Left lobe of liver (tissue), 2 donors: ENCODE results near the gene AIFM2. TPM values are rescaled to one million over a fixed set of nuclear protein-coding genes. Genes with fewer than 3 reads are reported as not detected.
"Not testable (repeated sequence)": the region's sequence is repeated elsewhere in the genome, so short reads cannot be mapped to it uniquely, and the experiment has no call there.

Source experiments
- ATAC-seq: fragments of 200-7000 bp; cut with Tn5 transposase; one replicate; pipeline ENCODE4 v1.9.1; 2020; ENCODE audit warnings: mild to moderate bottlenecking, moderate library complexity
- DNase-seq: peaks from one replicate; pipeline ENCODE4 v3.0.0-alpha.2; 2020; ENCODE audit warnings: low spot score
- total RNA-seq: library from RNA; stranded (reverse); gene quantifications from one replicate; pipeline ENCODE4 v1.2.1, GENCODE V29; 2021
- donor health status: DM: no; HTN: no; CAD: no; lungs with moderate emphysema.
- donor health status: DM: no; HTN: yes; CAD: no.

Gene AIFM2
- total RNA-seq: 14.5 TPM

DNA sequence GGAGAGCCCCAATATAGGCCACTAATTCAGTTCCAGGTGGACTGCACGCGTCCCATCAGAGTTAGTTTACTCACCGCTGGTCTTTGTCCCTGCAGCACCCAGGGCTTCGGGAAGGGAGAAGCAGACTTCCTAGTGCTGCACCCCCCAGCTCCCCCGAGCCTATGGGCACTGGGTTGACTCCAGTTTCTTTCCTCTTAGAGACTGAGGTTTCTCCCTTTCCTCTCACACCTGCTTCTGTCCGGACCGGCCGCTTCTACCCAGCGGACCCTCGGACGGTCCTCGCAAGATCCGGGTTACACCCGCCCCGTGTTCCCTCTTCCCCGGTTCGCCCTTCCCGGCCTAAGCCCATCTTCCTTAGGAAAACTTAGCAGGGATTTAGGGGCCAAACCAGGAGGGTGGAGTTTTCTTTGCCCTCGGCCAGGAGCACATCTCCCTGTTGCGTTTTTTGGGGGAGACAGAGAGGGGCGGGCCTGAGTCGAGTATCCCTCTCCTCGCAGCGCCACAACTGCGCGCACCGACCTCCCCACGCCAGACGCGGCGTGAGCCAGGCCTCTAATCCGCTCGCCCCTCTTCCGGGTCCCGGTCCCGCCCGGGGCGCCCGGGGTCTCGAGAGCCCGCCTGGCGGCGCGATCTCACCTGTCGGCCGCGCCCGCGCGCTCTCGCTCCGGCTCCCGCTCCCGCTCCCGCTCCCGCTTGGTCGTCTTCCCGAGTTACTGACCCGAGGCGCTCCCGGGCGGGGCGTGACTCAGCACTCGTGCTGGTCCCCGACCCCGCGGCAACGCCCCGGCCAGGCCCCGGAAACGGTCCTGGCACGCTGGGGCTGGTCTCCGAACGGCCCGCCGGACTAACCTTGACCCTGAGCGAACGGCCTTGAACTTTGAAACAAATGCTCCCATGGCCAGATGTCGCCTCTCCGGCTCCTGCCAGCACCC lies at the start of gene AIFM2:
AIFM2 (minus strand) TSS at position 728 of the 932 bp plus-strand sequence. CDS start 8,741 bp downstream, outside the sequence.
- DNase-seq (peak; percentile 94), ATAC-seq (peak; percentile 91)

DNA sequence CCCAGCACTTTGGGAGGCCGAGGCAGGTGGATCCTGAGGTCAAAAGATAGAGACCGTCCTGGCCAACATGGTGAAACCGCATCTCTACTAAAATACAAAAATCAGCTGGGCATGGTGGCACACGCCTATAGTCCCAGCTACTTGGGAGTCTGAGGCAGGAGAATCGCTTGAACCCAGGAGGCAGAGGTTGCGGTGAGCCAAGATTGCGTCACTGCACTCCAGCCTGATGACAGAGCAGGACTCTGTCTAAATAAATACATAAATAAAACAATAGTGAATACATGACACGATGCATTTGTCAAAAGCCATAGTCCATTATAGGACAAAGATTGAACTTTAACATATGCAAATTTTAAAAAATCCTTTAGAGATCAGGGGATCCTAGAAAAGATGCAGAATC lies 46.6 kb upstream of the AIFM2 start:
- DNase-seq, ATAC-seq: not testable (repeated sequence)

DNA sequence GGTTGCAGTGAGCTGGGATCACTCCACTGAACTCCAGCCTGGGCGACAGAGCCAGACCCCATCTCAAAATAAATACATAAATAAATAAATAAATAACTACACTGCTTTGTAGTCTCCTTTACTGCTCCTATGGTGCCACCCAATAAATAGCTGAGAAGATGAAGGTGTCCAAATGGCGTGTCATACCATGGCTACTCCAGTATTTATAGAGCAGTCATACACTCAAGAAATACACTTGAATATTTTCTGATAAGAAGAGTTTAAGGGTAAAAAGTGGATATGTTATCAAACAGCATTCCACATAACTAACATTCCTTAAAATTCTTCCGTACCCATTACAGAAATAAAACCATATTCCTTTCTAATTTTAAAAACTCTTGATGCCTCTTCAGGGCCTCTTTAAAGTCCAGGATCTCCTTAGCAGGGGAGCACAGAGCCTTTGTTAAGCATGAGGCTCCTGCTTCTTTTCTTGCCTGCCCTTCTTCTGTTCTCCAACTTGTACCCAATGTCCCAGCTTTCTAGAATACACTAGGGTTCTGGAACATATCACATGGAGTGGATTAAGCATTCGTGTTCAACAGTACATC lies 45.6 kb upstream of the AIFM2 start:
- ATAC-seq: no peak
- DNase-seq: no peak

DNA sequence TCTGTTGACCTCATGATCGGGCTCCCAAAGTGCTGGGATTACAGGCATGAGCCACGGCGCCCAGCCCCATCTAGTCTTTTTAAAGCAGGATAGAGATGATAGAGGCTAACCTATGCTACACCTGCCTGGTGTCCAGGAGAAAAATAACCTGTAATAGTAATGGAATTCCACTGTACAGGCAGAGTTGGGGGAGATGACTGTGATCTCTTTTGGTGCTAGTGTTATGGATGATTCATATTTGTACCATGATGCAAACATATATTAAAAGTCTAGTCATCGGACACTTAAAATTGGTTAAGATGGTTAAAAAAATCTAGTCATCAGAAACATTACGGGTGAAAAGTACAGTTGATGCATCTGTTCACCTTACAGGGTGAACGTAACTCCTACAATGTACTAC lies 43.8 kb upstream of the AIFM2 start:
- no peak for DNase-seq
- no peak for ATAC-seq

DNA sequence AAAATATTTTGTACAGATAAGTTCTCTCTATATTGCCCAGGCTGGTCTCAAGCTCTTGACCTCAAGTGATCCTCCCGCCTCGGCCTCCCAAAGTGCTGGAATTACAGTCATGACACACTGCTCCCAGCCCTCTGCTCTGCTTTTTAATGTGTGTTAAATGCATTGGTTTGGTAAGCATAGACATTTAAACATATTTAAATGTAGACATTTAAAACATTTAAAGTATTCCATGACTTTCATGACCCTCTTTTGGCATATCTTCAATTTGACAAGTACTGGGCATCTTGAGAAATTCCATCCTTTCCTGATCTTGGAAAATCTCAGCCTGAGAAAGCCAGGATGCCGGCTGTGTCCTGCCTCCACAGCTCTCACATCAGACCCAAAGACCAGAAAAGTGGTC lies 42.9 kb upstream of the AIFM2 start:
- DNase-seq: no peak
- no peak for ATAC-seq

DNA sequence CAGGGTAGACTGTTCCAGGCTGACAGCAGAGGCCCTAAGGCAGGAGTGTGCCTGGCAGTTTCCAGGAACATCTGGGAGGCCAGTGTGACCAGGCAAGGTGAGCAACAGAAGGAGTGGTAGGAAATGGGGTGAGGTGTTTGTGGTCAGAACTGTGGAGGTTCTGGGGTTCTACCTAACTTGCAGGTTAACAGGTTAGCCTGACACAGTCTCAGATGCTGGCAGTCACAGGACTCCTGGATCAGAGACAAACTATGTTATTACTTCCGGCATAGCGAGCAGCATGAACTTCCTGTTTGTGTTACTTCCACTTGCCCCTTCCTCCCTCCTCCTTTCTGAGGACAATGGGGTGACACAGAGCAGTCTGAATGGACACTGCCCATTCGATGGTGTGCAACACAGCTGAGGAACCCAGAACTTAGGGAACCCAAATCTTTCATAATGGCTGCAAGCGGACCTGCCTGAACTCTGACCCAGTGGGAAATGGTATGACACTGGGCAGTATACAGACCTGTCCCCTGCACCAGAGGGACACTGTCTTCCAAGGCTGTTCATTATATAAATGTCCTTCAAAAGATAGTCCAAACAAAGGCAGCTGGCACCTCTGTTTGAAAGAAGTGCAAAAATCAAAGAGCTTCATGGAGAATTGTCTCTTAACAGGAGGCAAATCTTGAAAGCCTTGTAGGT lies 41.6 kb upstream of the AIFM2 start:
- no peak for DNase-seq

DNA sequence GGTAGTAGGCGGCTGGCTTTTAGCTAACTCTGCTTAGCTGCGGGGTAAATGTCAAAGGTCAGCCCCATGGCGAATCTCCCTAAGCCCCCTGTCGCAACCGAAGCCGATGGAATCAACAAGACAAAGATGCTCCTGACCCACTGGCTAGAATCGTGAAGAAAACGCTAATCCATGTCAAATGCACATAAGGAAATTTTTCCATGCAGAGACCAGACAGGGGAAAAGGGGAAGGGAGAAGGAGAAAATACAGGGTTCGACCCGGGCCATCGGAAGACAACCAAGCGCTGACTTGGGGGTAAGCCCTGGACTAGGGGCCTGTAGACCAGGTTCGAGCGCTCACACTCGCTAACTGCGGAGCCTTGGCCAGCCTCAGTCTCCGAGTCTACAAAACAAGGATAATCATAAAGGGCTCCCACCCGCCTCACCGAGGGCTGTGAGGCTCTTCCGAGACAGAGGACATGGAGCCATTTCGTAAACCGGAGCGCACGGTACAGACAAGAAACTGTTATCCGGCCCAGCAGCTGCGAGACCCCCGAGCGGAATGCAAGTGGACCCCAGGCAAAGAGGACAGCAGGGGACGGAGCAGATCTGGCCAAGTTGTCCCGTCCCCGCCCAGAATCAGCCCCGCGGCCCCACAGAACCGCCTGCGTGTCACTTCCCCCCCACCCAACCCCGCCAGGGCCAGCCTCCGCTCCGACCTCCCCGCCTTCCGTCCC lies 37.2 kb upstream of the AIFM2 start:
- DNase-seq: no peak

More for the DNA sequence above, 41.6 kb upstream of the AIFM2 start:
- ATAC-seq: no peak

DNA sequence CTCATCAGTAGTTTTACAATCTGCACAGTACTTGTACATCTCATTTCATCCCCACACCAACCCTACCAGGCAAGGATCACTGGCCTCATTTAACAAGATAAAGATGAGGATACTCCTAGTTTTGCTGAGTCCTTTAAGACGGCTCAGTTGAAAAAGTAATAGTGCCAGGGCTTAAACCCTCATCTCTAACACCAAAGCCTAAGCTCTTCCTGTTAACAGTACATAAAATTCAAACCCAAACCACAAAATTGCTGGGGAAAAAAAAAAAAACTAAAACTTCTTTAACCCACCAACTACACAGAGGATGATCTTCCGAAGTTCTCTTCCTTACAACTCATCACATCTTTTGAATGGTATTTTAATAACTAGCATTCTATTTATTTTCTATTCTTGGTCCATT lies 36.4 kb upstream of the AIFM2 start:
- ATAC-seq: no peak
- DNase-seq: no peak

More for the DNA sequence above, 37.2 kb upstream of the AIFM2 start:
- ATAC-seq: peak; percentile 49

DNA sequence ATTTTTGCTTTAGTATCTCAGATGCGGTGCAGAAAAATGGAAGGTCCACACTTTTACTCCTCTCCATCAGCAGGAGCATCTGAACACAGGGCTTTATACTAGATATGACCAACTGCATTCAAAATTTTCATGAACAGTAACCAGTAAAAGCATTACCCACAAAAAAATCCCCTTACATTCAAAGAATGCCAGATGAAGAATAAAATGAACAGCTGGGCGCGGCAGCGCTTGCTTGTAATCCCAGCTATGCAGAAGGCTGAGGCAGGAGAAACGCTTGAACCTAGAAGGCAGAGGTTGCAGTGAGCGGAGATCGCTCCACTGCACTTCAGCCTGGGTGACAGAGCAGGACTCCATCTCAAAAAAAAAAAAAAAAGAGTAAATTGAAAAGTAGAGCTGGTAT lies 34.6 kb upstream of the AIFM2 start:
- no peak for ATAC-seq
- no peak for DNase-seq

DNA sequence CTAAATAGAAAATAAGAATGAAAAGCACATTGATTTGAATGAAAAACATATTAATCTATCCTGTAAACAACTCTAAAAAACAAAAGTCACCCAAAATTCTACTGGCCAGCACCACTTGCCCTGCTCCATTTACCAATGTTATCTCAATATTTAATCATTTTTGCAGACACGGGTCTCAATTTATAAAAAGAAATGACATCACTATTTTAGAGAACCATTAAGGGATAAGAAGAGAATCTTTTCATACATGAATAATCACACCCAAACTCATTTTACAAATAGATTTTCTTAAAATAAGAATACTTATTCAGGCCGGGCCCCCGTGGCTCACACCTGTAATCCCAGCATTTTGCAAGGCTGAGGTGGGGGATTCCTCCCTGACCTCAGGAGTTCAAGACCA lies 33.8 kb upstream of the AIFM2 start:
- DNase-seq (no peak), ATAC-seq (no peak)

DNA sequence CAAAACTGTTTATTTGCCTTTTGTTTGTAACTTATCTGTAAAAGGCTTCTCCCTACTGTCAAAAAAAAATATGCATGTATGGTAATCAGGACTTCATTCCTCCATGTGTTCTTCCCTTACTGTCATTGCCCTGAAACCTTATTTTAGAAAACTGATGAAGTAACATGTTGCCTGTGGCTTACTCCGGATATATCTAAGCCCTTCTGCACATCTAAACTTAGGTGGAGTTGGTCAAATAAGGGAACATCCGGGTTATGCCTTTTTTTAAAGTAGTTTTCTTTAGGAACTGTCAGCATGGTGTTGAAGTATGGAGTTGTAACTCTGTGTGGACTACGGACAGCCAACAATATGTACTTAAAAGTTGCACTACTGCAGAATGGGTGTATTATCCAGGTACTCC lies 31.5 kb upstream of the AIFM2 start:
- ATAC-seq (no peak), DNase-seq (no peak)

DNA sequence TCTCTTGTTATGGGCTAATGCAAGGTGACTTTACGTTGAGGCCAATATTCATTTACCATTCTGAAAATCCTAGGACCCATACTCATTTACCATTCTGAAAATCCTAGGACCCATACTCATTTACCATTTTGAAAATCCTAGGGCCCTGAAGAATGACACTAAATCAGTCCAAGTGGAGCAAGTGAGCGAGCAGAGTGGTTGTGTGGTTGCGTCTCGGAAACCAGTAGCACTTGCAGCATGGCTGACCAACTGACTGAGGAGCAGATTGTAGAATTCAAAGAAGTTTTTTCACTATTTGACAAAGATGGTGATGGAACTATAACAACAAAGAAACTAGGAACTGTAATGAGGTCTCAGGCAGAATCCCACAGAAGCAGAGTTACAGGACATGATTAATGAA lies 30.8 kb upstream of the AIFM2 start:
- ATAC-seq (no peak), DNase-seq (no peak)

DNA sequence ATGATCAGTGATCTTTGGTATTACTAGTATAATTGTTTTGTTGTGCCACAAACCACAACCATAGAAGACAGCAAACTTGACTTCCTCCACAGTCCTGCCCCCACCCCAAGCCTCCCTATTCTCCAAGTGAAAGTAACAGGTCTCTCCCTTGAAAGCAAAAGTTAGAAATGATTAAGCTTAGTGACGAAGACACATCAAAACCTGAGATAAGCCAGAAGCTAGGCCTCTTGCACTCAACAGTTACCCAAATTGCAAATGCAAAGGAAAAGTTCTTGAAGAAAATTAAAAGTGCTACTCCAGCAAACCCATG lies 30.2 kb upstream of the AIFM2 start:
- ATAC-seq (no peak), DNase-seq (no peak)

DNA sequence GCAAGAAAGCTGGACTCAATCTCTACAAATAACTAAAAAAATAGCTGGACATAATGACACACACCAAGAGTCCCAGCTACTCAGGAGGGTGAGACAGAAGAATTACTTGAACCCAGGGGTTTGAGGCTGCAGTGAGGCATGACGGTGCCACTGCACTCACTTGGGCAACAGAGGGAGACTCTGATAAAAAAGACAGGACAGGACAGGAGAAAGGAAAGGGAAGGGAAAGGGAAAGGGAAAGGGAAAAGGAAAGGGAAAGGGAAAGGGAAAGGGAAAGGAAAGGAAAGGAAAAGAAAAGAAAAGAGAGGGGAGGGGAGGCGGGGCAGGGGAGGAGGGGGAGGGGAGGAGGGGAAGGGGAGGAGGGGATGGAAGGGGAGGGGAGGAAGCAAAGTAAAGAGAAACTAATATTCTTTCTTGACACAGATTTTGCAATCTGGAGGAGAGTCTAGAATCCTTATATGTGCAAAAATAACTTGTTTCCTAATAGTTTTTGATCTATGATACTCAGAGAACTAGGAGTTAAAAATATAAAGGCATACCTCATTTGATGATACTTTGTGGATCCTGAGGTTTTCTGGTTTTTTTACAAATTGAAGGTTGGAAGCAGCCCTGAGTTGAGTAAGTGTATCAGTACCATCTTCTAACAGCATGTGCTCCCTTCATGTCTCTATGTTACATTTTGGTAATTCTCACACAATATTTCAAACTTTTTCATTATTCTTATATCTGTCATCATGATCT lies 29.7 kb upstream of the AIFM2 start:
- no peak for DNase-seq
- no peak for ATAC-seq

DNA sequence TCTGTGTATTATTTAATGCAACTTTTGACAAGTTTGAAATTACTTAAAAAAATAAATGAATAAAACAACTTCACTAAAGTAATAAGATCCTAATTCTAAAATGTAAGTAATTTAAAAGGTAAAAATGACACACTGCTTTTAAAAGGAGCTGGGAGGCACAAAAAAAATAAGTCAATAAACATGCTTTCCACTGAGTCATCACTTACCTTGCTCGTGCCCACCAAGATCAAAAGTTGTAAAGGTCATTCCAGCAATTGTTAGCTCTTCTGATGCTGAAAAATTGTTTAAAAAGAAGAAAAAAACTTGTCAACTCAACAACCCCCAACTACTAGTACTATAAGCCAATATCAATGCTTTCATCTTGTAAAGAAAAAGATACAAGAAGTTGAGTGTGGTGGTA lies 28.2 kb upstream of the AIFM2 start:
- ATAC-seq (no peak), DNase-seq (no peak)

DNA sequence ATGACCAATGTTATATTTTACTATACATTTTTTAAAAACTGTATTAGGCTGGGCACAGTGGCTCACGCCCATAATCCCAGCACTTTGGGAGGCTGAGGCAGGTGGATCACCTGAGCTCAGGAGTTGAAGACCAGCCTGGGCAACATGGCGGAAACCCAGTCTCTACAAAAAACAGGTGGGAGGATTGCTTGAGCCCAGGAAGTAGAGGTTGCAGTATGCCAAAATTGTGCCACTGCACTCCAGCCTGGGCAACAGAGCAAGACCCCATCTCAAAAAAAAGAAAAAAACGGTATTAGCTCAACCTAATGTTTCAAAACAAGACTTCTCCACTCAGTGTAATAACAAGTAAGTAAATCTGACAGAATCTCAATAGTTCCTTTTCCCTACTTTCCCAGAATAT lies 26.7 kb upstream of the AIFM2 start:
- DNase-seq, ATAC-seq: not testable (repeated sequence)

DNA sequence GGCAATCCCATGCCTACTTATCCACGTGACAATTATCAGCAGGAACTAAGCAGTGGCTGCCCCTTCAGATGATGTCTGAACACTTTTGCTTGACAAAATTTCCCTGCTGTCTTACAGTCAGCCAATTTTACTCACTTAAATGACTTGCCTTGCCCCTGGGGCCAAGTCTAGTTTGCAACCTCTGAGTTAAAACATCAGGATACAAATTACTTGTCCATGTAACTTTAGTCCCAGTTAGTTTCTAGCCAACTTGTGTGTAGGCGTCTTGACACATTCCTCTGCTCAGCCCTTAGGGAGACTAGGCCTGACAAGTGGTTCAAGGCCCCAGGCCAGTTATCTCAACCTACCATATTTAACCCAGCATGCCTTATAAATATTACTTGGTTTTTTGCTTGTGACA lies 25.5 kb upstream of the AIFM2 start:
- DNase-seq (no peak), ATAC-seq (no peak)

DNA sequence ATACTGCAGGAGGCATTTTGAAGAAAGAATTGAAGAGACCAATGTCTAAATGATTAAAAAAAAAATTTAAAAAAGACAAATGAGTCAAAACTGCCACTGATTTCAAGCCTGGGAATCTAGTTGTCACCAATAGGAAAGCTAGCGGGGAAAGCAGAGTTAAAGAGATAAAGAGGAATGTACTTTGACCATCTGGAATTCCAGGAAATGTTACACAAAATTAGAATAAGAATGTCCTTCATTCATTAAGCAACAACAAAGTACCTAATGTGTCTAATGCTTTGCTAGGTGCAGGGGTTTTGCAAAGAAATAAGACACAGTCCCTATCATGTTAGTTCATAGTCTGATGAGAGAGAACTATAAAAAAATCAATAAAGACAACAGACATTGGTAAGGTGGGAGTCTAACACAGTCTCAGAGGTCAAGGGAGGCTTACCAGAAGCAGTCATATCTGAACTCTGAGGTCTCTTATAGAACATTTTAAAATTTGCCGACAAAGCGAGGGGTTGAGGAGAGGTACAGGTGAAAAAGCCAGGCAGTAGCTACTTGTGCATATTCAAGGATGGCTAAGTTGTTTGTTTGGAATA lies 22.7 kb upstream of the AIFM2 start:
- DNase-seq (no peak), ATAC-seq (peak; percentile 72)

DNA sequence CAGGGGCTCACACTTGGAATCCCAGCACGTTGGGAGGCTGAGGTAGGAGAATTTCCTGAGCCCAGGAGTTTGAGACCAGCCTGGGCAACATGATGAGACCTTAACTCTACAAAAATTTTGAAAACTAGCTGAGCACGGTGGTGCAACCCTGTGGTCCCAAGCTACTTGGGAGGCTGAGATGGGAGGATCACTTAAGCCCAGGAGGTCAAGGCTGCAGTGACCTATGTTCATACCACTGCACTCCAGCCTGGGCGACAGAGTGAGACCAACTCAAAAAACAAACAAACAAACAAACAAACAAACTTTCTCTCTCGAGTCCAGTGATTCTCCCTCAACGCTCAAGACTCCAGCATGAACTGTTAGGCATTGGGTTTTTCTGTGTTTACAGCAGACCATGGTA lies 15.9 kb upstream of the AIFM2 start:
- DNase-seq: no peak
- ATAC-seq: no peak

DNA sequence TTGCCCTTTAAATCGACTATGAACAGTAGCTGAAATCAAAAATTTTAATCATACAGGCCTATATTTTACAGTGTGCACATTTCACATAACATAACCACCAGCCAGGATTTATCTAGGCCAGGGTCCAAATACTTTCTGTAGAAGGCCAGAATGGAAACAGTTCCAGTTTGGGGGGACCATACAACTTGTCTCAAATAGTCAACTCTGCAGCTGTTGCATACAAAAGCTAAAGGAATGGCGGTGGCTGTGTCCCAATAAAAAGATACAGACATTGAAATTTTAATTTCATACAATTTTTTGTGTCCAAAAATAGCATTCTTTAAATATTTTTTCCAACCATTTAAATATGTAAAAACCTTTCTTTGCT lies 14.6 kb upstream of the AIFM2 start:
- DNase-seq: no peak
- ATAC-seq: no peak
